K562 (cell line): ENCODE data around the gene PAPSS2. TPM values are rescaled to one million over a fixed set of nuclear protein-coding genes. Genes with fewer than 3 reads are reported as not detected.

Experiments
- ATAC-seq: fragments of 200-7000 bp; cut with Tn5 transposase; 3 replicates; pipeline ENCODE4 v1.9.1; 2020; ENCODE audit warnings: moderate library complexity
- BruUV-seq: library from RNA; stranded (reverse); fragments of 400-500 nt; replicated peaks from 2 replicates; lab custom pipeline; 2021; lab: Mats Ljungman, UMichigan
- CTCF ChIA-PET: fragments of 300-600 bp; formaldehyde crosslinking; extraction: SDS; loops from one replicate; lab custom pipeline; 2021; ENCODE audit warnings: low intra/inter-chr PET ratio; lab: Yijun Ruan, JAX
- POLR2A ChIA-PET: fragments of 300-600, 350-650 bp; sonication (Branson Sonifier 250); formaldehyde crosslinking; extraction: SDS; loops from one replicate; lab custom pipeline; 2021; ENCODE audit warnings: antibody characterized with exemption, inconsistent platforms; lab: Yijun Ruan, JAX
- DNase-seq, 4 experiments: peaks; one replicate each; pipeline versions ENCODE4 v3.0.0 to v3.0.0-alpha.2; 2011 to 2018; ENCODE audit warnings: low spot score in 3 of 4, mixed read lengths in 3 of 4; ENCODE audit errors: extremely low read depth in 1 of 4
- FAIRE-seq: peaks from 2 replicates; lab custom pipeline; 2011; peaks lifted over from hg19 to GRCh38; lab: Jason Lieb, UNC
- H2AFZ ChIP-seq: 2 replicates; pipeline ENCODE4 v1.6.0; 2011; ENCODE audit warnings: low read depth, low read length, control low read depth, inconsistent platforms
- H3K27ac ChIP-seq: fragments of 200-600 bp; 3 replicates; pipeline ENCODE4 v1.8.0; 2011; ENCODE audit warnings: low read depth, mild to moderate bottlenecking, control low read depth, inconsistent platforms, low read length, moderate library complexity, mixed read lengths; ENCODE audit errors: extremely low read depth
- H3K27me3 ChIP-seq, 2 experiments: fragments of 300-600 bp in 1 of 2; 2 replicates in 1 of 2; 3 replicates in 1 of 2; pipeline versions ENCODE4 v1.6.0 to v1.8.0; 2011; ENCODE audit warnings: inconsistent platforms in 2 of 2, low read length in 2 of 2, mild to moderate bottlenecking in 1 of 2, mixed read lengths in 1 of 2, moderate library complexity in 1 of 2; ENCODE audit not compliant: control insufficient read depth in 2 of 2, insufficient read depth in 2 of 2
- H3K36me3 ChIP-seq: fragments of 300-600 bp; 3 replicates; pipeline ENCODE4 v1.8.0; 2011; ENCODE audit warnings: mild to moderate bottlenecking, low read length, inconsistent platforms; ENCODE audit not compliant: control insufficient read depth, insufficient read depth
- H3K4me1 ChIP-seq, 2 experiments: fragments of 200-600 bp in 1 of 2; replicated peaks in 1 of 2; 2 replicates in 1 of 2; 3 replicates in 1 of 2; pipeline versions ENCODE4 v1.5.1 to v1.8.0; 2011; ENCODE audit warnings: inconsistent platforms in 2 of 2, low read length in 2 of 2, mild to moderate bottlenecking in 1 of 2, mixed read lengths in 1 of 2, moderate library complexity in 1 of 2; ENCODE audit not compliant: control insufficient read depth in 2 of 2, insufficient read depth in 2 of 2
- H3K4me2 ChIP-seq: 2 replicates; pipeline ENCODE4 v1.6.1; 2011; ENCODE audit warnings: low read length, control low read depth, inconsistent platforms, mixed read lengths; ENCODE audit not compliant: insufficient read depth
- H3K4me3 ChIP-seq: fragments of 200-600 bp; sonication (generic), shearing (Covaris generic); 2 replicates; pipeline ENCODE4 v1.5.1; 2016; ENCODE audit warnings: control low read depth, inconsistent platforms
- H3K79me2 ChIP-seq: fragments of 200-600 bp; 3 replicates; pipeline ENCODE4 v1.8.0; 2011; ENCODE audit warnings: low read length, inconsistent platforms; ENCODE audit not compliant: control insufficient read depth, insufficient read depth
- H3K9ac ChIP-seq, 2 experiments: 2 replicates each; pipeline versions ENCODE4 v1.6.0 to v1.6.1; 2011; ENCODE audit warnings: low read depth in 2 of 2, low read length in 2 of 2, control low read depth in 1 of 2, inconsistent platforms in 1 of 2, mild to moderate bottlenecking in 1 of 2, mixed read lengths in 1 of 2; ENCODE audit not compliant: insufficient read depth in 1 of 2
- H3K9me1 ChIP-seq: one replicate; pipeline ENCODE4 v1.6.0; 2011; ENCODE audit warnings: inconsistent platforms, mild to moderate bottlenecking, low read length, moderate library complexity; ENCODE audit not compliant: control insufficient read depth, insufficient read depth
- H3K9me3 ChIP-seq: replicated peaks from 2 replicates; pipeline ENCODE4 v1.5.1; 2011; ENCODE audit warnings: low read depth, low read length, inconsistent platforms; ENCODE audit not compliant: control insufficient read depth, insufficient read depth
- H4K20me1 ChIP-seq: replicated peaks from 2 replicates; pipeline ENCODE4 v1.6.1; 2011; ENCODE audit warnings: low read length, inconsistent platforms, mixed read lengths; ENCODE audit not compliant: control insufficient read depth, insufficient read depth
- ESRRA ChIP-seq: fragments of 450-650 bp; IDR thresholded peaks from 2 replicates; pipeline ENCODE4 v1.6.1; 2014; ENCODE audit warnings: low read depth, mild to moderate bottlenecking, moderate library complexity, borderline replicate concordance
- HNRNPLL ChIP-seq: fragments of 200-400 bp; formaldehyde crosslinking; IDR thresholded peaks from 2 replicates; pipeline ENCODE4 v1.6.1; 2017; ENCODE audit warnings: low read length, low read depth, mild to moderate bottlenecking; ENCODE audit not compliant: poor library complexity, severe bottlenecking
- MAFF ChIP-seq: IDR thresholded peaks from 2 replicates; pipeline ENCODE4 v1.6.1; 2012; ENCODE audit warnings: low read length, improper control_type of control experiment
- MAZ ChIP-seq, 2 experiments: fragments of 450-650 bp in 1 of 2; sonication (generic) in 1 of 2; formaldehyde crosslinking; IDR thresholded peaks in 1 of 2; conservative IDR thresholded peaks in 1 of 2; 2 replicates each; pipeline versions ENCODE4 v1.4.0 to v1.5.0; 2020; ENCODE audit warnings: mild to moderate bottlenecking in 1 of 2, missing genetic modification reagents in 1 of 2
- MCM2 ChIP-seq: fragments of 450-650 bp; IDR thresholded peaks from 2 replicates; pipeline ENCODE4 v1.6.1; 2017; ENCODE audit warnings: low read depth, mild to moderate bottlenecking
- PHB2 ChIP-seq: fragments of 450-650 bp; IDR thresholded peaks from 2 replicates; pipeline ENCODE4 v1.6.1; 2017; ENCODE audit warnings: low read depth
- RNF2 ChIP-seq: sonication (generic); IDR thresholded peaks from 2 replicates; pipeline ENCODE4 v1.6.1; 2016
- TCF3 ChIP-seq: sonication (generic); formaldehyde crosslinking; IDR thresholded peaks from 2 replicates; pipeline ENCODE4 v1.4.0; 2020; ENCODE audit warnings: mild to moderate bottlenecking, missing genetic modification reagents
- ZFP1 ChIP-seq: fragments of 450-650 bp; formaldehyde crosslinking; IDR thresholded peaks from 2 replicates; pipeline ENCODE4 v1.4.0; 2020; ENCODE audit warnings: mild to moderate bottlenecking, mixed read lengths
- ZNF140 ChIP-seq: fragments of 250-450 bp; sonication (Bioruptor Pico); IDR thresholded peaks from 2 replicates; pipeline ENCODE4 v1.8.0; 2021; ENCODE audit warnings: moderate library complexity, mild to moderate bottlenecking, inconsistent platforms
- ZNF717 ChIP-seq: fragments of 250-450 bp; sonication (Bioruptor Pico); IDR thresholded peaks from 2 replicates; pipeline ENCODE4 v1.5.0; 2021
- WGBS: fragments of 100-300 bp; shearing (Covaris generic); methylation state at CpG from one replicate; pipeline ENCODE4 v1.1.6; 2016; ENCODE audit warnings: low coverage, mixed read lengths; ENCODE audit not compliant: insufficient coverage; ENCODE audit errors: missing lambda C conversion rate; 5-methylcytosine and 5-hydroxymethylcytosine counted together
- in situ Hi-C: fragments of 300-500 bp; cut with MboI; formaldehyde crosslinking; loops from 4 replicates; pipeline ENCODE4 v1.15.0; 2018; ENCODE audit warnings: inconsistent platforms, mixed read lengths
- intact Hi-C: fragments of 100-400 bp; cut with micrococcal nuclease; formaldehyde crosslinking; loops from 2 replicates; pipeline ENCODE4 v1.14.2; 2022
- polyA plus RNA-seq, 8 experiments: library from polyadenylated mRNA; depleted of rRNA in 4 of 8; stranded (reverse) in 5 of 8; unstranded in 3 of 8; fragments of >200 nt; fragmentation: Nextera tagmentation in 2 of 8; fragmentation: Illumina TruSeq in 1 of 8; extraction: Ambion mirVana in 2 of 8; extraction: Trizol in 1 of 8; gene quantifications; 2 replicates each; pipeline versions ENCODE4 v1.2.1 to v1.2.3, GENCODE V29; 2011 to 2014; ENCODE audit warnings: inconsistent platforms in 1 of 8, missing spikeins in 1 of 8
- total RNA-seq, 7 experiments: library from RNA; depleted of rRNA in 6 of 7; stranded (reverse); fragments of >200 nt in 6 of 7; fragmentation: Illumina TruSeq in 2 of 7; extraction: Trizol in 2 of 7; gene quantifications; 2 replicates each; pipeline versions ENCODE4 v1.2.1 to v1.2.3, GENCODE V29; 2011 to 2021; ENCODE audit warnings: low replicate concordance in 1 of 7
- TF ChIP-seq, protein P1 (sequence below), 3 experiments: fragments of 200-800 bp in 1 of 3; sonication (Bioruptor generic) in 1 of 3; sonication (generic) in 1 of 3; formaldehyde crosslinking in 1 of 3; IDR thresholded peaks; 2 replicates each; pipeline versions ENCODE4 v1.6.1 to v1.8.0; 2016 to 2022; ENCODE audit warnings: mild to moderate bottlenecking in 2 of 3, missing compliant biosample characterization in 2 of 3, missing genetic modification characterization in 2 of 3, missing genetic modification reagents in 1 of 3
- TF ChIP-seq, protein P2 (sequence below): fragments of 250-450 bp; sonication (Bioruptor Pico); IDR thresholded peaks from 2 replicates; pipeline ENCODE4 v1.8.0; 2021; ENCODE audit warnings: mild to moderate bottlenecking, moderate library complexity
- TF ChIP-seq, protein P3 (sequence below): fragments of 450-650 bp; formaldehyde crosslinking; IDR thresholded peaks from 2 replicates; pipeline ENCODE4 v1.4.0; 2020; ENCODE audit warnings: mild to moderate bottlenecking

PAPSS2 gene
- total and polyA plus RNA-seq, 9 of the 15 experiments (the other 6 are each of a cell fraction or from before 2014, with no cell fraction given): 0.01 to 0.29 TPM; not detected in 7

DNA sequence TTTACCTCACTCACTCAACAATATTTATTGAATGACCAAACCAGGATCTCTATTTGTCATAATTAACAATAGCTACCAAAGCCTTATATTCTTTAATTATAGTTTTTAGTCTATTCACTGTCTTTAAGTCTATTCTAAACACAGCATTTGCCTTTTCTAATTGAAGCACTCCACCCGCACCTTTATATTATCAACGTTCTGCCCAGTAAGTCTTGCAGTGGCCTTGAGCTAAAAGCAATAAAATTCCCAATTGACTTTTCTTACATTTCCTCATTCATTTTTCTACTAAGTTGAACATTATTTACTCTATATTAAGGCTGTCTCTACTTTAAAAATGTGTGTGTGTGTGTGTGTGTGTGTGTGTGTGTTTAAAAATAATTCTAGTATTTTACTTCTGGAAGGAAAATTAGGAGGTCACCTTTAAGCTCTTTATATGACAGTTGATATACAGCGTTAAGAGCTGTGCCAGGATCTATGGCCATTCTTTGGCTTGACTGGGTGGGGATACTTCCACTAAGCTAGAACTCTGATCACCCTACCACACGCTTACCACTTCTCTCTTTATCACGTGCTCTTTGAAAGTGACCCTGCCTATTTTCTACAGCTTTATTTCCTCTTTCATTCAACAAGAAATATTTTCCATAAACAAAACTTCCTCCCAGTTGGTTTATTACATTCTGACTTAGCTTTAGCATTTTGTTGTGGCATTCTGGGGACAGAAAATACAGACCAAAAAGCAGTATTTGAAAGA lies 8.8 kb downstream of the PAPSS2 start (continued):
- TF ChIP-seq, protein P1, sequence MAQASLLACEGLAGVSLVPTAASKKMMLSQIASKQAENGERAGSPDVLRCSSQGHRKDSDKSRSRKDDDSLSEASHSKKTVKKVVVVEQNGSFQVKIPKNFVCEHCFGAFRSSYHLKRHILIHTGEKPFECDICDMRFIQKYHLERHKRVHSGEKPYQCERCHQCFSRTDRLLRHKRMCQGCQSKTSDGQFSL (CRISPR knock-in tag; IDR thresholded peaks at IDR 0.05): no peak
- TF ChIP-seq, protein P1 (tag; IDR thresholded peaks at IDR 0.05): no peak

DNA sequence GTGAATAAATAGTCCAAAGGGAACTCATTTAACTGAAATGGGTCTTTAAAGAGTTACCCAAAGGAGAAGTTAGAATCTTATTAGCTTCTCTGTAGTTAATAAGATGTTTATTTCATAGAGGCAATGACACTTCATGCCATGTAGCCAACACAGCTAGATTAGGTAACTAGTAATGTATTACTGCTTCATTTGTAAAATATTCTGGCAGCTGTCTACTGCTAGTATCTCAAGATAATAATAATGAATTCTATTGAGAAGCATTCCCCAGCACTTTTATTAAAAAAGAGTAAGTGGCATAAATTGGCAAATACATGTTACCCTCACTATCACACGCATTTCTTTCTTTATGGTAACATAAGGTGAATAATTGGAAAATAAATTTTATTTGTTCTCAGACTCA lies 10.1 kb downstream of the PAPSS2 start:
- Histone ChIP-seq H3K4me3 (no peak overlapping the region), H4K20me1 (no peaks in the 10 kb centered on the region), H3K36me3 (no peaks in the 10 kb centered on the region), H3K9ac (no peak overlapping the region), H3K4me1 (no peaks in the 10 kb centered on the region), H3K9me3 (no peaks in the 10 kb centered on the region), H3K9me1 (no peaks in the 10 kb centered on the region), H3K27me3 (0 out of 5 replicates have a peak, but pooled peaks cover 0 to 2% of the 10 kb centered on the region in 2 experiments), H2AFZ (no peak overlapping the region), H3K27ac (no peak overlapping the region), H3K4me2 (no peak overlapping the region), H3K79me2 (no peaks in the 10 kb centered on the region)
- 14% methylated on average over 1 of the region's 1 CpG for WGBS
- CTCF ChIA-PET: no interaction called here
- no peak for DNase-seq
- TF ChIP-seq ZFP1 (no peak), HNRNPLL (no peak), ZNF140 (CRISPR knock-in tag) (no peak), TCF3 (CRISPR knock-in tag) (no peak), ESRRA (no peak), MAZ (CRISPR knock-in tag; conservative IDR thresholded peaks at IDR 0.05 in 1 of 2, IDR thresholded peaks at IDR 0.05 in 1 of 2) (no peak), ZNF717 (CRISPR knock-in tag) (no peak), RNF2 (no peak), MCM2 (no peak), PHB2 (no peak), MAFF (no peak)
- TF ChIP-seq, protein P2, sequence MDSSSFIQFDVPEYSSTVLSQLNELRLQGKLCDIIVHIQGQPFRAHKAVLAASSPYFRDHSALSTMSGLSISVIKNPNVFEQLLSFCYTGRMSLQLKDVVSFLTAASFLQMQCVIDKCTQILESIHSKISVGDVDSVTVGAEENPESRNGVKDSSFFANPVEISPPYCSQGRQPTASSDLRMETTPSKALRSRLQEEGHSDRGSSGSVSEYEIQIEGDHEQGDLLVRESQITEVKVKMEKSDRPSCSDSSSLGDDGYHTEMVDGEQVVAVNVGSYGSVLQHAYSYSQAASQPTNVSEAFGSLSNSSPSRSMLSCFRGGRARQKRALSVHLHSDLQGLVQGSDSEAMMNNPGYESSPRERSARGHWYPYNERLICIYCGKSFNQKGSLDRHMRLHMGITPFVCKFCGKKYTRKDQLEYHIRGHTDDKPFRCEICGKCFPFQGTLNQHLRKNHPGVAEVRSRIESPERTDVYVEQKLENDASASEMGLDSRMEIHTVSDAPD (CRISPR knock-in tag): no peak
- TF ChIP-seq, protein P3, sequence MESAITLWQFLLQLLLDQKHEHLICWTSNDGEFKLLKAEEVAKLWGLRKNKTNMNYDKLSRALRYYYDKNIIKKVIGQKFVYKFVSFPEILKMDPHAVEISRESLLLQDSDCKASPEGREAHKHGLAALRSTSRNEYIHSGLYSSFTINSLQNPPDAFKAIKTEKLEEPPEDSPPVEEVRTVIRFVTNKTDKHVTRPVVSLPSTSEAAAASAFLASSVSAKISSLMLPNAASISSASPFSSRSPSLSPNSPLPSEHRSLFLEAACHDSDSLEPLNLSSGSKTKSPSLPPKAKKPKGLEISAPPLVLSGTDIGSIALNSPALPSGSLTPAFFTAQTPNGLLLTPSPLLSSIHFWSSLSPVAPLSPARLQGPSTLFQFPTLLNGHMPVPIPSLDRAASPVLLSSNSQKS: no peak
- BruUV-seq: no TSS peak
- POLR2A ChIA-PET: no interaction called here
- in situ Hi-C loops (no loop called here), intact Hi-C loops (no loop called here)
- ATAC-seq: no peak
- FAIRE-seq: no peak
